ENCODE measurements around the gene MN1.

The MN1 gene

DNA sequence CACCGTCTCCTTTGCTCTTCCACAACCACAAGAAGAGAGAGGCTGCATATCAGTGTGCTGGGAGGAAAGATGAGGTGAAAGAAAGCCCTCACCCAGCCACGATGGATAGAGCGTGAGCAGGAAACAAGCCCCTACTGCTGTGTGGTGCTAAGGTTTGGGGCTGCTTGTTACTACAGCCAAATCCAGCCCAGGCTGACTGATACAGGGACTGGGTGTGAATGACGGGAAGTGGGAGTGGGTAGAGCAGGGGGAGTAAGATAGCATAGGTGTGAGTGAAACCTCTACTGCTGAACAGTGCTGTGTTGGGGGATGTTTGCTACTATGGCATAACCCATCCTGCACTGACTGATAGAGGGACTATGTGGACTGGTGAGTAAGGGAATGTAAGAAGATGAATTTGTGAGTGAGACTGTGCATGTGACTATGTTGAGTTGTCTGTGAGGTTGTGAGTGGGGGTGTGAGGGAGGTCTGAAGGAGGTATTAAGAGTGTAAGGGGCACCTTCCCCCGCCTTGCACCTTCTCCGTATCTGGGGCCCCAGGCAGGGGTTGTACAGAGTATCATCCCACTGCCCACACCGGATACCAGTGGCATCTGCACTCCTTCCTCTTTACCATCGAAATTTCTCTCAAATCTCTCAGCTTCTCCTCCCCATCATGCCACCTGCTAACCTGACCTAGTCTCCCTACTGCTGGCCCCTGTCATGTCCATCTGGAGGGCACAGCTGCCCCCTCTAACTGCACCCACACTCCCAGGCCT lies 91.5 kb downstream of the MN1 start:
- no peak for DNase-seq

DNA sequence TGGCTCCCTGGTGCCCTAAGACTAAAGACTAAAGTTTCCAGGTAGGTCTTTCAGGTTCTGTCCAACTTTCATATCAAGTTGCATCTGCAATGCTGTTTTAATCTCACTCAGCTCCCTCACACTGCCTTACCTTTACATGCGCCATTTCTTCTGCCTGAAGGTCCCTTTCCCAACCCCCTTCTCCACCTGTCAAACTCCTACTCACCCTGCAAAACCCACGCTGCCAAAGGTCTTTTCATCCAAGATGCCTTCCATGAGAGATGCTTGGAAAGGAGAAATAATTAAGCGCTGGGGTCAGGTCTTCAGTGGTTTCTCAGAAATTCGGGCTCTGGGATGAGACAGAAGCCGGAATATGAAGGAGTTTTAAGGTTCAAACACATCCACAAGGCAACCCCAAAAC lies 95.1 kb downstream of the MN1 start:
- DNase-seq, result no peak

DNA sequence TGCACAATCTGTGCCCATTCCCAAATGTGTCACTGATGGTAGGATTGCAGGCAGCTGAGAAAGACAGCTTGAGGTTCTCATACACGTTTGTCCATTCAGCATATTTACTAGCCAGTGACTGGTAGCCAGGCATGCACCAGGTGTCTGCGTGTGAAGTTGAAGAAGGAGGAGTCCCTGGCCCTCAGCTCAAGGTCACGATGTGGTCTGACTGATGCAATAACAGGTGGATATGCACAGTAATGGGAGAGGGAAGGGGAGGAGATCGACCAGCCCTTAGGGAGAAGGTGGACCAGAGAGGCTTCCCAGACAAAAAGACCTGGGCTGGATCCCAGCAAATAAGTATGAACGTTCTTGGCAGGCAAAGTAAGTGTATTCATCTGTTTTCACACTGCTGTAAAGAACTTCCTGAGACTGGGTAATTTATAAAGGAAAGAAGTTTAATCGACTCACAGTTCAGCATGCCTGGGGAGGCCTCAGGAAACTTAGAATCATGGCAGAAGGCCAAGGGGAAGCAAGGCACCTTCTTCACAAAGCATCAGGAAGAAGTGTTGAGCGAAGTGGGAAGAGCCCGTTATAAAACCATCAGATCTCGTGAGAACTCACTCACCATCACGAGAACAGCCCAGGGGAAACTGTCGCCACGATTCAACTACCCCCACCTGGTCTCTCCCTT lies 96.0 kb downstream of the MN1 start:
- DNase-seq, result no peak

DNA sequence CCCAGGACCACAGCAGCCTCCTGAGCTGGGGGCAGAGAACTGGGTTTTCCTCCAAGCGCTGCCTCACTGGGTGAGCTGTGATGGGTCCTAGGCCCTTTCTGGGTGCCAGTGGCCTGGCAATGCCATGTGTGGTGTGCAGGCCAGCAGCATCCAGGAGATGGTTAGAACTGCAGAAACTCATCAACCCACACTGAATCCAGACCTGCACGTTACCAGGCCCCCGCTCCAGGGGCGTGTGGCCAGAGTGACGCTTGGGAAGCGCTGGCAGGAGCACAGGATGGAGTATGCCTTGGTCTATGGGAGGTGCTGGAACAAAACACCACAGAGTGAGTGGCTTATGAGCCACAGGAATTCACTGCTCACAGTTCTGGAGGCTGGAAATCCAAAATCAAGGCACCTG lies 97.0 kb downstream of the MN1 start:
- DNase-seq, result no peak

DNA sequence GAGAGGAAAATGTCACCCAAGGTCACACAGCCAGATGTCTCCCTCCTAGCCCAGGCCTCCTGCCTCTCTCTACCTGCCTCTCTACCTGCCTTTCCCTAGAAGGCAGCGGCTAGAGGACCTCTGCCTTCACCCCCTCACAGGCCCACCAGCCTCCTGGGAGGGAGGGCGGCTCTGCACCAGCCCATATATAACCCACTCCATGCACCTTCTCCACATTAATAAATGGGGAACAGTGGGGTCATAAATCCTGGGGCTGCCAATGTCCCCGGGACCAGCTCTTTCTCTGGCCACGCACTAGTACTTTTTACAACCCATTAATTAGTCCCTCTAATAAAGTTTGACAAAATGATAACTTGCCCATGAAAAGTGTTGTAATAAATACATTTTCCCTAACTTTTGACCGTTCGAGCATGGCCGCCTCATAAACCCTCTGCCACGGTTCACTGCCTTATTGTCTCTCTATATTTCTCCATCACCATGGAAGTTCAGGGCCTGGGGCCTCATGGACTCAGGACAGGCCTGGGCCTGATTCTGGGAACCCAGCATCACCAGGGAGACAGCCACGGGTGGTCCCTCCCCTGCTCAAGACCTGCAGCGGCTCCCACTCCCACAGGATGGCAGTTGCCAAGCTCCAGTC lies 102.1 kb downstream of the MN1 start:
- no peak for DNase-seq

DNA sequence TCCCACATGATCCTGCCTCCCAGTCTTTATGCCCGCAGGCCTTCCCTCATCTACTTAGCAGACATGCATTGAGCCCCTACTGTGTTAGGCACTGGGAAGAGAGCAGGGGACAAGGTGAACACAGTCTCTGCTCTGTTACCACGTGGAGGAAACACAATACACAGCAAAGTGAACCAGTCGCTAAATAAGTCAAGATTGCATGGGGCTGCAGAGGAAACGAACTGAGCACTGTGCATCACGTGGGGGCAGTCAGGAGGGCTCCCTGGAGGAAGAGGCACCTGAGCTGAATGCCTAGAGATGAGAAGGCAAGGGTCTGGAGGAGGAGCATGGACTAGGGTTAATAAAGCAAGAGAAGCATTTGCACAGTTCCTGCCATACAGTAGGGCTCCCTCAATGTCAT lies 102.7 kb downstream of the MN1 start:
- no peak for DNase-seq

All from CD4-positive, alpha-beta T cell treated with Interferon gamma for 1 hour (primary cell).